Measurements from ENCODE around the gene PURB.

DNA sequence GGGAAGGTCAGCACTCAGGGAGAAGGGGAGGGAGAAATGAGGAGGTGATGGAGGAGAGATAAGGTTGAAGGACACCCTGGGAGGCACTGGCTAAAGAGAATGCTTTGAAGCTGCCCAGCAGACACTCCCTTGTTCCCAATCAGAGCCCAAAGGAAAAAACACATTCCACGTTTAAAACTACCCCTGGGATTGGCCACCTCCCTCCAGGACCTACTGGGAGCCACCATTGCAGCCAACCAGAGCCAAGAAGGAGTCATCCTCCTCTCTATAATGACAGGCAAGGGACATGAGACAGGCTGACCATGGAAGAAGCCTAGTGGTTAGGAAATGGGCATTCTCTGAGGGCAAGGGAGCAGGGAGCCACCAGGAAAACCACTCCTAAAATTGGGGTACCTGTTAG lies 49.7 kb upstream of the PURB start:
- TF ChIP-seq, protein P1, sequence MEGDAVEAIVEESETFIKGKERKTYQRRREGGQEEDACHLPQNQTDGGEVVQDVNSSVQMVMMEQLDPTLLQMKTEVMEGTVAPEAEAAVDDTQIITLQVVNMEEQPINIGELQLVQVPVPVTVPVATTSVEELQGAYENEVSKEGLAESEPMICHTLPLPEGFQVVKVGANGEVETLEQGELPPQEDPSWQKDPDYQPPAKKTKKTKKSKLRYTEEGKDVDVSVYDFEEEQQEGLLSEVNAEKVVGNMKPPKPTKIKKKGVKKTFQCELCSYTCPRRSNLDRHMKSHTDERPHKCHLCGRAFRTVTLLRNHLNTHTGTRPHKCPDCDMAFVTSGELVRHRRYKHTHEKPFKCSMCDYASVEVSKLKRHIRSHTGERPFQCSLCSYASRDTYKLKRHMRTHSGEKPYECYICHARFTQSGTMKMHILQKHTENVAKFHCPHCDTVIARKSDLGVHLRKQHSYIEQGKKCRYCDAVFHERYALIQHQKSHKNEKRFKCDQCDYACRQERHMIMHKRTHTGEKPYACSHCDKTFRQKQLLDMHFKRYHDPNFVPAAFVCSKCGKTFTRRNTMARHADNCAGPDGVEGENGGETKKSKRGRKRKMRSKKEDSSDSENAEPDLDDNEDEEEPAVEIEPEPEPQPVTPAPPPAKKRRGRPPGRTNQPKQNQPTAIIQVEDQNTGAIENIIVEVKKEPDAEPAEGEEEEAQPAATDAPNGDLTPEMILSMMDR (conservative IDR thresholded peaks at IDR 0.05; ENCODE audit: low read depth, low read length), result no peak
- TF ChIP-seq EZH2 (IDR thresholded peaks at IDR 0.05; ENCODE audit: low read length, unreplicated experiment) (no peak), EZH2phosphoT487 (IDR thresholded peaks at IDR 0.05; ENCODE audit: borderline replicate concordance, low read length) (no peak)

Data from PC-3 (cell line).